Activated CD4-positive, alpha-beta T cell treated with anti-CD3 and anti-CD28 coated beads for 48 hours (primary cell): ENCODE data around the gene PLCB4.

Source experiments
- DNase-seq: peaks from one replicate; pipeline ENCODE4 v3.0.0-alpha.2; 2020

PLCB4 gene

GRCh38 chr20:9109566-9109965 is 40.7 kb downstream of the PLCB4 start:
- DNase-seq: no peak

GRCh38 chr20:9110365-9110764 is 41.5 kb downstream of the PLCB4 start:
- no peak for DNase-seq

GRCh38 chr20:9110916-9111432 is 42.1 kb downstream of the PLCB4 start:
- no peak for DNase-seq

GRCh38 chr20:9112541-9113515 is 43.9 kb downstream of the PLCB4 start:
- DNase-seq: no peak

GRCh38 chr20:9114709-9115108 is 45.8 kb downstream of the PLCB4 start:
- no peak for DNase-seq

GRCh38 chr20:9117548-9117947 is 48.7 kb downstream of the PLCB4 start:
- DNase-seq: no peak

GRCh38 chr20:9119776-9120175 is 50.9 kb downstream of the PLCB4 start:
- no peak for DNase-seq

- DNase-seq: no peak
Observed at GRCh38 chr20:9121211-9121610, 52.3 kb downstream of the PLCB4 start.

GRCh38 chr20:9122571-9122970 is 53.7 kb downstream of the PLCB4 start:
- no peak for DNase-seq

GRCh38 chr20:9126527-9126926 is 57.6 kb downstream of the PLCB4 start:
- no peak for DNase-seq

- DNase-seq: no peak
Observed at GRCh38 chr20:9128568-9128967, 59.7 kb downstream of the PLCB4 start.

- DNase-seq: no peak
Observed at GRCh38 chr20:9129756-9130155, 60.9 kb downstream of the PLCB4 start.

- DNase-seq: no peak
Observed at GRCh38 chr20:9130521-9130920, 61.6 kb downstream of the PLCB4 start.

- no peak for DNase-seq
Observed at GRCh38 chr20:9131841-9132240, 63.0 kb downstream of the PLCB4 start.

- no peak for DNase-seq
Observed at GRCh38 chr20:9134346-9134745, 65.5 kb downstream of the PLCB4 start.

GRCh38 chr20:9136114-9136513 is 67.2 kb downstream of the PLCB4 start:
- no peak for DNase-seq

GRCh38 chr20:9137001-9137400 is 68.1 kb downstream of the PLCB4 start:
- DNase-seq: no peak

GRCh38 chr20:9139106-9139833 is 70.4 kb downstream of the PLCB4 start:
- DNase-seq: no peak

- DNase-seq: no peak
Observed at GRCh38 chr20:9140162-9140760, 71.4 kb downstream of the PLCB4 start.

- no peak for DNase-seq
Observed at GRCh38 chr20:9141070-9141469, 72.2 kb downstream of the PLCB4 start.

GRCh38 chr20:9141921-9142320 is 73.0 kb downstream of the PLCB4 start:
- DNase-seq: no peak

GRCh38 chr20:9142809-9143208 is 73.9 kb downstream of the PLCB4 start:
- DNase-seq: no peak

GRCh38 chr20:9143926-9144325 is 75.0 kb downstream of the PLCB4 start:
- DNase-seq: no peak
